Measurements from ENCODE around the gene IQCM. TPM values are rescaled to one million over a fixed set of nuclear protein-coding genes. Genes with fewer than 3 reads are reported as not detected.

The IQCM gene
- total RNA-seq, 1 experiment from 2014 or later = 0.11 TPM

DNA sequence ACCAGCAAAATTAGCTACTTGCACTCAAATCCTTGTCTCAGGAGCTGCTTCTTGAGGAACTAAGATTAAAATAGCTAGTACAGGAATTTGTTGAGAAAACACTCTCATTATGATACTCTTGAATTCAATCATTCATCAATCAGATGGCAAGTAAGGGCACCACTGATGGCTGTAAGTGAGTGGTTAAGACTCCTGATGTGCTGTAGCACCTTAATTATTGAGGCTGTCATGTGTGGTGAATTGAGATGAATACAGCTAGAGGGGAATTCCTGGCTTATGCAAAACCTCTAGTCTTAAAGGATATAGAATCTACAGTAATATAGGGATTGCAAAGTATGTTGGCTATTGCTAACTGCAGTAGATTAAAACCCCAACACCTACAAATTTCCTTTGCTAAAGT, 509.1 kb downstream of the IQCM start:
- Mint-ChIP-seq H3K36me3 (no peaks in the 10 kb centered on the region), H3K4me3 (no peak overlapping the region), H3K4me1 (no peaks in the 10 kb centered on the region), H3K27me3 (ENCODE audit: low read depth) (no peaks in the 10 kb centered on the region; the same call in 1 of the 2 replicates), H3K27ac (no peak overlapping the region), H3K9me3 (peaks cover 23% of the 10 kb centered on the region)
- CTCF ChIA-PET = no interaction called here
- POLR2A ChIA-PET = no interaction called here
- TF ChIP-seq ELF4 (CRISPR knock-in tag; IDR thresholded peaks at IDR 0.05; ENCODE audit: low read depth) (no peak), ETV6 (CRISPR knock-in tag; IDR thresholded peaks at IDR 0.05) (no peak), ARID4B (CRISPR knock-in tag; IDR thresholded peaks at IDR 0.05; ENCODE audit: borderline replicate concordance) (no peak), NR3C1 (CRISPR knock-in tag; conservative IDR thresholded peaks at IDR 0.05; ENCODE audit: low read depth) (no peak), TEAD4 (CRISPR knock-in tag; IDR thresholded peaks at IDR 0.05) (no peak), NR1H2 (CRISPR knock-in tag; IDR thresholded peaks at IDR 0.05) (no peak), ZNF138 (CRISPR knock-in tag; conservative IDR thresholded peaks at IDR 0.05) (no peak), ZBTB21 (CRISPR knock-in tag; IDR thresholded peaks at IDR 0.05; ENCODE audit: borderline replicate concordance) (no peak)
- TF ChIP-seq, protein P1, sequence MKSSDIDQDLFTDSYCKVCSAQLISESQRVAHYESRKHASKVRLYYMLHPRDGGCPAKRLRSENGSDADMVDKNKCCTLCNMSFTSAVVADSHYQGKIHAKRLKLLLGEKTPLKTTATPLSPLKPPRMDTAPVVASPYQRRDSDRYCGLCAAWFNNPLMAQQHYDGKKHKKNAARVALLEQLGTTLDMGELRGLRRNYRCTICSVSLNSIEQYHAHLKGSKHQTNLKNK (CRISPR knock-in tag; IDR thresholded peaks at IDR 0.05) = no peak
- DNase-seq (ENCODE audit: low spot score) (no peak), ATAC-seq (no peak)
